Suppressor macrophage (primary cell): ENCODE data around the gene CTAG1A.
A peak's percentile ranks its signal among the peaks of the same experiment; 100 is the strongest.
"Not testable (repeated sequence)": the region's sequence is repeated elsewhere in the genome, so short reads cannot be mapped to it uniquely, and the experiment has no call there.

Source experiments
- DNase-seq, 4 experiments: peaks; one replicate each; pipeline ENCODE4 v3.0.0-alpha.2; 2020 to 2022
- total RNA-seq, 17 experiments: gene quantifications; one replicate each; lab custom pipeline; 2026; ENCODE audit warnings: mixed read lengths in 6 of 17, inconsistent platforms in 3 of 17; lab: John Stamatoyannopoulos, UW

CTAG1A gene
- total RNA-seq: 0 reads per million in 17 experiments

DNA sequence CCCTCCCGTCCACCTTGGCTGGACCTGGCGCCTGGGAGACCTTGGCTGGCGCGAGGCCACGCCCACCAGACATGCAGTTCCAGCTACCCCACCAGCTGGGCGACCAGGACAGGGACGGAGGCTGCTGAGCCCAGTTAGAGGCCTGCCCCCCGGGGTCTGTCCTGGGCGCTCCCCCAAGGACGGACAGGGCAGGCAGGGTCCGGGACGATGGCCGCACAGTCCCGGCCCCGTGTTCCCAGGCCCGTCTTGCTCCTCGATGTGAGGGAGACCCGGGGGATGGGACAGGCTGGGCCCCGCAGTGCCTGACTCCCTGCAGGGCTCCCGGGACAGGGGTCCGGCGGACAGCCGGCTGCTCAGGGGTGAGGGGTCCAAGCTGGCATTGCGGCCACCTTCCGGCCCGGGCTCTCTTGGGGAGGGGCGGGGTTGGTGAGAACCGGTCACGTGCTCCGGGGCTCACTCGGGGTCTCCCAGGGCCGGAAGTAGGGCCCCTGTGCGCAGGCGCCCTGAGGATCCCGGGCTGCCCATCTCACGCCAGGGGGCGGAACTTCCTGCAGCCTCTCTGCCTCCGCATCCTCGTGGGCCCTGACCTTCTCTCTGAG is at the start of gene CTAG1A:
TSS of gene CTAG1A (plus strand) at position 549 of the 599 bp plus-strand sequence. CDS start 74 bp downstream, outside the sequence.
- not testable (repeated sequence) for DNase-seq

DNA sequence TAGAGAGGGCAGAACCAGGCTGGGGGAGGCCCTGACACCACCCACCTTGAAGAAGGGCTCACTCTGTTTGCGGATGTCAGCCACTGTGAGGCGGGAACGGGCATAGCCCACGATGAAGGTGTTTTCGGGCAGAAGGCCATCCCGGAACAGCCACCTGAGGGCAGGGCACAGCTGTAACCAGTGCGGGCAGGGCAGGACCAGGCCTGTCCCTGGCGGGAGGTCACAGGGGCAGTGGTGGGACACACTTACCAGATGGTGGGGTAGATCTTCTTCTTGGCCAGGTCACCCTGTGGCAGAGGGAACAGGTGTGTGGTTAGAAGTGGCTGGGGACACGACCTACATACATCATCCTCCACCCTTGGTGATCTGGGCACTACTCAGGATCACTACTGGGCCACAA is 49.0 kb upstream of the CTAG1A start:
- no peak for DNase-seq

- no peak for DNase-seq
These were observed 45.9 kb upstream of the CTAG1A start for GRCh38 chrX:154539077-154539476.

DNA sequence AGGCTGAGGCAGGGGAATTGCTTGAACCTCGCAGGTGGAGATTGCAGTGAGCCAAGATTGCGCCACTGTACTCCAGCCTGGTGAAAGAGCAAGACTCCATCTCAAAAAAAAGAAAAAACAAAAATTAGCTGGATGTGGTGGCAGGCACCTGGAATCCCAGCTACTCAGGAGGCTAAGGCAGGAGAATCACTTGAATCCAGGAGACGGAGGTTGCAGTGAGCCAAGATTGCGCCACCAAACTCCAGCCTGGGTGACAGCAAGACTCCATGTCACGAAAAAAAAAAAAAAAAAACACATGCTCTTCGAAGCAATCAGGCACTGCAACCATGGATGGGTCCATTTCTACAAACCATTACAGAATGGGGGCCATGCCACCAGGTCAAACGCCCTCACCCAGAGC is 44.6 kb upstream of the CTAG1A start:
- DNase-seq: peak in 2 of 4 experiments; percentile 11 to 13

GRCh38 chrX:154540897-154541535 is 43.9 kb upstream of the CTAG1A start:
- DNase-seq: no peak

DNA sequence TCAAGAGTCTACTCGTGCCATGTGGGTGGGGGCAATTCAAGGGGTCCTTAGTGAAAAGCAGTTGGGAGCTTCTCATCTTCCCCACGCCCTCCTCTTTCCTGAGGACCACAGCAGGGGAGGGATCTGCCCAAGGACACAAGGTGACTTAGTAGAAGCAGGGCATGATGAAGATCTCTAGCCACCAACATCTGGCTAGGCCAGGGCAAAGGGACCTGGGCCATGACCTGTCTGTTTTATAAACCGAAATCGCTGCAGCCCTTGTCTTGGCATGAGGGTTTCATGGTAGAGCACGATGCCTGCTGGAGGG is 43.4 kb upstream of the CTAG1A start:
- no peak for DNase-seq

DNA sequence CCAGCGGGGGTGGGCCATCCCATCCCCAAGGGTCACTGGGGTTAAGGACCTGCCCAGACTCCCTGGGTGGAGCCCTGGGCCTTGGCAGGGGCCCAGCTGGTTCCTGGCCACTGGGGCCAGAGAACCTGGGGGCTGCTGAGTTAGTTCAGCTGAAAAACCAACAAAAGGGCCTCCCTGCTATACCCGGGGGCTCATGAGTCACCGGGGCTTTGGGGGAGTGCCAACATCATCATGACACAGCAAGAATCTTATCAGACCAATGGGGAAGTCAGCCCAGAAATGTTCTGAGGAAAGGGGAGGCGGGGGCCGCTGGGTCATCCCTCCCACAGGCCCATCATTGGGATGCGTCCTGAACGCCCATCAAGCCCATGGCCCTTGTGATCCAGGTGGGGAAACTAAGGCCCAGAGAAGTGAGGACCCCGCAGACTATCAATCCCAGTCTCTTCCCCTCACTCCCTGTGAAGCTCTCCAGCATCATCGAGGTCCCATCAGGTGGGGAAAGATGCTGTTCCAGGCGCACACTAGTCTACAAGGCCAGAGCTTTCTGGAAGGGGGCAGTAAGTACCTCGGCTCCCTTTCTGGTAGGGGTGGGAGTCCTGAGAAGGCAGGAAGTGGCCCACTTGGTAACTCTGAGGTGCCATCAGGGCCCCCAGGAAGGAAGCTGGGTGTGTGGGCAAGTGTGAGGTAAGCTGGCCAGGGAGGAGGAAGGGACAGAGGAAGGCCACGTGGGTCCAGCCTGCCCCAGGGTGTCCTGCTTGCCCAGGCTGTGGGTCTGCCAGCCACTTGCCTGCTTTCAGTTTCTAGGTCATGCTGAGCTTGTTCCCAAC is 42.8 kb upstream of the CTAG1A start:
- DNase-seq: peak; percentile 64 to 81 (median 79)

DNA sequence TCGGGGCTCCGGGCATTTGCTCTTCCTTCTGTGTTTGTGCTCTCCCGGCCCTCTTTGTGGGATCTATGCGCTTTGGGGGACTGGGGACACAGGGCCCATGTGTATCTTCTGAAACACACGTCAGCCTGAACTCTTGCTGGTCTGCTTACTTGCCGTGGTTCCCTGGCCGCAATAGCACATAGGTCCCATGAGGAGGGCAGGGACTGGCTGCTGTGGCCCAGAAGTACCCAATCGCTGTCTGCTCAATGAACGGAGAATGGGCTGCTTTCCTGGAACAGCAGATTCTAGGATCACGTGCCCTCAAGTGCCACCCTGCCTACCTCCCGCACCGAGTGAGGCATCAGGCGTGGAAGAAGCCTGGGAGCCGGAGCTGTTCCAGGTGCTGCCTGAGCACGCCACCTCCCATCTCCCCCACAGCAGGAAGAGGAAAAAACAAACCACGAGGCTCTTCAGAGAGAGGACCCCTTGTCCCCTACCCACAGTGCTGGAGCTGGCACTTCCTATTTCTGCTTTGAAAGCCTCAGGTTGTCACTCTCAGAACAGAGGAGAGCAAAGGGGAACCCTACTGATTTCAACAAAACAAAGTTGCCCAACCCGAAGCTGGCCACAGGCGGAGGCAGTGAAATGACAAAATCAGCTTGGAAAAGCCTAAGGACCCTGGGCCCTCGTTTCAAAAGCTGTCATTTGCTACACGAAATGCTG is 42.1 kb upstream of the CTAG1A start:
- DNase-seq: peak; percentile 78 to 89 (median 88)

DNA sequence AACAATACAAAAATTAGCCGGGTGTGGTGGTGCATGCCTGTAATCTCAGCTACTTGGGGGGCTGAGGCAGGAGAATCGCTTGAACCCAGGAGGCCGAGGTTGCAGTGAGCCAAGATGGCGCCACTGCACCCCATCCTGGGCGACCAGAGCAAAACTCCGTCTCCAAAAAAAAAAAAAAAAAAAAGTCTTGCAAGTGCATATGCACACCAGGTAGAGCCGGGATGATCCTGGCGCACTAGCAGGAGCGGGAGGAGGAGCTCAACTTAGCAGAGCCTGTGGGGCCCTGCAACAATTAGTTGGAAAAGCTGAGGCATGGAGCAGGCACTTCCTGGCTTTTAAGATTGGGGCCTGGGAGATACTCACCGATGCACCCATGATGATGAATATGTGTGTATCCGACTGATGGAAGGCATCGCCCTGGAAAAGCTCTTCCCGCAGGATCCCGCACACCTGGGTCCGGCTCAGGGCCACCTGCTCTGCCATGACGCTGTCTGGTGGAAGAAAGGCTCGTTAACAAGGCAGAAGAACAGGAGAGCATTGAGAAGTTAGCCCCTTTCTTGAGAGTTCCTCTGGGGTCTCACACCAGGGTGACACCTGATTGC is 39.2 kb upstream of the CTAG1A start:
- DNase-seq: no peak

- peak; percentile 74 to 89 (median 81) for DNase-seq
These were observed 38.3 kb upstream of the CTAG1A start, which contains the start of gene G6PD for GRCh38 chrX:154546354-154547244. G6PD (minus strand) TSS chrX:154546846; CDS start chrX:154546155, 691 bp downstream.

- peak; percentile 91 to 95 (median 94) for DNase-seq
These were observed 37.5 kb upstream of the CTAG1A start, which contains the start of gene IKBKG for GRCh38 chrX:154547245-154548027. IKBKG (plus strand) TSS chrX:154547620; CDS start chrX:154552003, 4,383 bp downstream.

DNA sequence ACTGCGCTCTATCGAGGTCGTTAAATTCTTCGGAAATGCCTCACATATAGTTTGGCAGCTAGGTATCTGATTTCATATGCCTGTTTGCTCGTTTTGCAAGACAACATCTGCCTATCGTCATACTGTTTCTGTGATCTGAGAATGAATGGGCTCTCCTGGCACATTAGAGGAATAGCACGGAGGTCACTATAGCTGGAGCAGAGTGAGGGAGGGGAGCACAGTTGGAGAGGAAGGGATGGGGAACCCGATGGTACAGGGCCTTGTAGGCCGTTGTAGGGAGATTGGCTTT is 37.0 kb upstream of the CTAG1A start:
- DNase-seq: peak in 1 of 4 experiments; percentile 11

DNA sequence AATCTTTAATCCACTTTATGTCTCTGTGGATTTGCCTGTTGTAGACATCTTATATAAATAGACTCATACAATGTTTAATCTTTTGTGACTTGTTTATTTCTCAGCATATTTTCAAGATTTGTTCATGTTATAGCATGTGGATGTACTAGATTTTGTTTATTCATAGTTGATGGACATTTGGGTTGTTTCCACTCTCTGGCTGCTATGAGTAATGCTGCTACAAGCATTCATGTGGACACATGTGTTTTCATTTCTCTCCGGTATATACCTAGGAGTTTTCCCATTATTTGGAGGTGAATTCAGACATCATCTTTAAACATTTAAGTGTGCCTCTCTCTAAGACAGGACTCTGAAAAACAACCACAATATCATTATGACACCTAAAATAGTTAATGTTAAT is 35.2 kb upstream of the CTAG1A start:
- DNase-seq: no peak

- peak in 3 of 4 experiments; percentile 10 to 28 (median 25) for DNase-seq
These were observed 32.7 kb upstream of the CTAG1A start for GRCh38 chrX:154552112-154552806.

GRCh38 chrX:154558060-154558690 is 26.8 kb upstream of the CTAG1A start:
- DNase-seq: not testable (repeated sequence)

- not testable (repeated sequence) for DNase-seq
These were observed 26.0 kb upstream of the CTAG1A start for GRCh38 chrX:154558896-154559295.

DNA sequence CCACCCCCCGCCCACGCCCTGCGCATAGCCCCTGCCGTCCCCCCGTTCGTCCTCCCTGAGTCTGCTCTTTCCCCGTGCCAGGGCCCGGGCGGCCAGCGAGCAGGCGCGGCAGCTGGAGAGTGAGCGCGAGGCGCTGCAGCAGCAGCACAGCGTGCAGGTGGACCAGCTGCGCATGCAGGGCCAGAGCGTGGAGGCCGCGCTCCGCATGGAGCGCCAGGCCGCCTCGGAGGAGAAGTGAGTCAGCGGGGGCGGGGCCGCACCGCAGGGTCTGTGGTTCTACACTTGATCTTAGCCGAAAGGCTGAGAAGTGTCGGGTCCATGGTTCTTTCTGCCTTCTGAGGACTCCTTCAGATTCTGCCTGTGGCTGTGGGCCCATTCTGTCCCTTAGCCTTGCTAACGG is 24.6 kb upstream of the CTAG1A start:
- DNase-seq: not testable (repeated sequence)

GRCh38 chrX:154562295-154562694 is 22.6 kb upstream of the CTAG1A start:
- DNase-seq: not testable (repeated sequence)

GRCh38 chrX:154570361-154570760 is 14.6 kb upstream of the CTAG1A start:
- DNase-seq: not testable (repeated sequence)
